Smooth muscle cell (in vitro differentiated cells): Measurements from ENCODE around the gene TCEANC2. TPM values are rescaled to one million over a fixed set of nuclear protein-coding genes. Genes with fewer than 3 reads are reported as not detected.

Source experiments
- DNase-seq: peaks from one replicate; lab custom pipeline; 2025; ENCODE audit not compliant: unreplicated experiment; lab: John Stamatoyannopoulos, UW
- H2AFZ ChIP-seq: fragments of 200-600 bp; sonication (generic); 2 replicates; pipeline ENCODE4 v1.6.0; 2016; ENCODE audit warnings: antibody characterized with exemption, low read depth, mild to moderate bottlenecking
- H3F3A ChIP-seq: fragments of 200-600 bp; sonication (generic); 2 replicates; pipeline ENCODE4 v1.6.0; 2017; ENCODE audit warnings: antibody characterized with exemption, low read depth
- H3K27ac ChIP-seq: fragments of 200-600 bp; sonication (generic); 2 replicates; pipeline ENCODE4 v1.5.1; 2016; ENCODE audit warnings: low read depth, mild to moderate bottlenecking
- H3K27me3 ChIP-seq: fragments of 200-600 bp; sonication (generic); 2 replicates; pipeline ENCODE4 v1.6.1; 2016; ENCODE audit warnings: low read depth, mild to moderate bottlenecking
- H3K36me3 ChIP-seq: fragments of 200-600 bp; sonication (generic); 2 replicates; pipeline ENCODE4 v1.5.1; 2016; ENCODE audit warnings: low read depth
- H3K4me1 ChIP-seq: fragments of 200-600 bp; sonication (generic); 2 replicates; pipeline ENCODE4 v1.5.1; 2016; ENCODE audit warnings: low read depth
- H3K4me2 ChIP-seq: fragments of 200-600 bp; sonication (generic); 2 replicates; pipeline ENCODE4 v1.6.0; 2016; ENCODE audit warnings: mild to moderate bottlenecking
- H3K4me3 ChIP-seq: fragments of 200-600 bp; sonication (generic); 2 replicates; pipeline ENCODE4 v1.5.1; 2016; ENCODE audit warnings: mild to moderate bottlenecking
- H3K79me2 ChIP-seq: fragments of 200-600 bp; sonication (generic); 2 replicates; pipeline ENCODE4 v1.6.0; 2016; ENCODE audit warnings: low read depth, mild to moderate bottlenecking
- H3K9ac ChIP-seq: fragments of 200-600 bp; sonication (generic); 2 replicates; pipeline ENCODE4 v1.6.0; 2016; ENCODE audit warnings: low read depth
- H3K9me3 ChIP-seq: fragments of 200-600 bp; sonication (generic); replicated peaks from 2 replicates; pipeline ENCODE4 v1.5.1; 2016; ENCODE audit warnings: low read depth
- H4K20me1 ChIP-seq: fragments of 200-600 bp; sonication (generic); 2 replicates; pipeline ENCODE4 v1.6.0; 2016; ENCODE audit warnings: low read depth
- CTCF ChIP-seq: fragments of 200-600 bp; sonication (generic); IDR thresholded peaks from 2 replicates; pipeline ENCODE4 v1.5.1; 2017; ENCODE audit warnings: borderline replicate concordance, mild to moderate bottlenecking, antibody characterized with exemption; ENCODE audit not compliant: insufficient read depth, poor library complexity, severe bottlenecking
- WGBS: methylation state at CpG from one replicate; pipeline ENCODE4 v1.1.7; 2016; ENCODE audit warnings: low lambda C conversion rate; 5-methylcytosine and 5-hydroxymethylcytosine counted together
- polyA plus RNA-seq: library from polyadenylated mRNA; unstranded; fragments of >200 nt; fragmentation: Nextera tagmentation; extraction: Ambion mirVana; gene quantifications from 2 replicates; pipeline ENCODE4 v1.2.1, GENCODE V29; 2016
- total RNA-seq: library from RNA; depleted of rRNA; stranded (reverse); fragments of >200 nt; gene quantifications from 2 replicates; pipeline ENCODE4 v1.2.3, GENCODE V29; 2014

Gene TCEANC2
- total and polyA plus RNA-seq, 2 experiments from 2014 or later, result 2.1 to 4.6 TPM

DNA sequence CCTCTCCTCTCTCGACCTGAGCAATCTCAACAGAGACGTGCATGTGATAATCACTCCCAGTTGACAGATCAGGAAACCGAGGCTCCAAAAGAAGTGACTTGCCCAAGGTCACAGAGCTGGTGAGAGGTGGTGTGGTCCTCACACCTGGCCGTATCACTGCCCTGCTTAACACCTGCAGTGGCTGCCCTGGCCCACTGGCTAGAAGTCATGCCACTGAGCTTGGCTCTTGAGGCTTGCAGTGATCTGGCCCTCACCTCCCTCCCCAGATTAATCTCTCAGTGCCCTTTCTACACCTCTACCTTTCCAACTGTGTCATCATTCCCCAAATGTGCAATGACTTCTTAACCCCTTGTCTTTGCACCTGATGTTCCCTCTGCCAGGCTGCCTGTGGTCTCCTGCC, 60.6 kb downstream of the TCEANC2 start:
- WGBS, result 89% methylated on average over 4 of the region's 4 CpGs
- no peak overlapping the region for H3K9ac ChIP-seq

DNA sequence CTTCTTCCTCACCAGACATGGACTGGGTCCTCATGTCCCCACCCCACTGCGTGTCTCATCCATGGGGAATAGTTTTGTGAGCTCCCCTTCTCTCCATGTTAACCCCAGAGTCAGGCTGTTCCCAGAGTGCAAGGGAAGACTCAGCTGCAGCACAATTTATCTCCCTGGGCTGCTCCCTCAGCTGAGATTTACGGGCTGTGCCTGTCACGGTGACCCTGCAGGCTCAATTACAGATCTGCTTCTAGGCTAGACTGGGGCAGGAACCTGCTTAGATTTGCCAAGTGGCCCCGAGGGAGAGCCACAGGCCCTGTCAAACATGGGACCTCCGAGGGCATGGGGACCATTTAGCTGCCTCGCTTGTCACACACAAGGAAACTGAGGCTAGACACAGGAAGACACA, 61.5 kb downstream of the TCEANC2 start:
- Histone ChIP-seq H3K79me2 (no peaks in the 10 kb centered on the region), H3K27me3 (no peaks in the 10 kb centered on the region), H3K4me2 (no peak overlapping the region), H3K27ac (no peak overlapping the region), H3K4me1 (no peaks in the 10 kb centered on the region), H4K20me1 (no peaks in the 10 kb centered on the region), H3K36me3 (no peaks in the 10 kb centered on the region), H3K4me3 (no peak overlapping the region), H3F3A (peaks cover 4% of the 10 kb centered on the region), H3K9me3 (no peaks in the 10 kb centered on the region), H2AFZ (no peak overlapping the region), H3K9ac (no peak overlapping the region)
- no peak for DNase-seq
- TF ChIP-seq CTCF, result no peak
- WGBS, result 55% methylated on average over 6 of the region's 6 CpGs

More for the DNA sequence above, 60.6 kb downstream of the TCEANC2 start:
- H3K27ac ChIP-seq, result no peak overlapping the region
- H3K36me3 ChIP-seq, result no peaks in the 10 kb centered on the region
- no peaks in the 10 kb centered on the region for H3K9me3 ChIP-seq
- no peaks in the 10 kb centered on the region for H4K20me1 ChIP-seq
- no peak for TF ChIP-seq CTCF
- no peaks in the 10 kb centered on the region for H3F3A ChIP-seq
- no peaks in the 10 kb centered on the region for H3K79me2 ChIP-seq
- H2AFZ ChIP-seq, result no peak overlapping the region
- no peak overlapping the region for H3K4me3 ChIP-seq
- no peak for DNase-seq
- no peak overlapping the region for H3K4me2 ChIP-seq
- no peaks in the 10 kb centered on the region for H3K27me3 ChIP-seq
- H3K4me1 ChIP-seq, result no peaks in the 10 kb centered on the region

GRCh38 chr1:54115520-54115919, 62.1 kb downstream of the TCEANC2 start:
- H3K27ac ChIP-seq, result no peak overlapping the region
- no peak overlapping the region for H3K4me2 ChIP-seq
- H3F3A ChIP-seq, result peaks cover 6% of the 10 kb centered on the region
- no peaks in the 10 kb centered on the region for H3K36me3 ChIP-seq
- H3K79me2 ChIP-seq, result no peaks in the 10 kb centered on the region
- H2AFZ ChIP-seq, result no peak overlapping the region
- no peaks in the 10 kb centered on the region for H3K4me1 ChIP-seq
- no peaks in the 10 kb centered on the region for H3K9me3 ChIP-seq
- H3K4me3 ChIP-seq, result no peak overlapping the region
- WGBS, result 90% methylated on average over 3 of the region's 3 CpGs
- DNase-seq, result no peak
- H3K9ac ChIP-seq, result no peak overlapping the region
- H3K27me3 ChIP-seq, result no peaks in the 10 kb centered on the region
- TF ChIP-seq CTCF, result no peak
- H4K20me1 ChIP-seq, result no peaks in the 10 kb centered on the region

GRCh38 chr1:54117815-54118563, 64.6 kb downstream of the TCEANC2 start:
- H3K4me1 ChIP-seq, result peaks cover 5% of the 10 kb centered on the region
- H3F3A ChIP-seq, result peaks cover 6% of the 10 kb centered on the region
- WGBS, result 66% methylated on average over 10 of the region's 11 CpGs
- DNase-seq, result no peak
- H3K79me2 ChIP-seq, result no peaks in the 10 kb centered on the region
- no peaks in the 10 kb centered on the region for H4K20me1 ChIP-seq
- no peak for TF ChIP-seq CTCF
- H3K9ac ChIP-seq, result peak overlapping the region; percentile 43
- H3K27ac ChIP-seq, result peak overlapping the region; percentile 88
- H3K4me2 ChIP-seq, result peak overlapping the region; percentile 56
- no peaks in the 10 kb centered on the region for H3K27me3 ChIP-seq
- H3K4me3 ChIP-seq, result no peak overlapping the region
- peak overlapping the region; percentile 43 for H2AFZ ChIP-seq
- H3K36me3 ChIP-seq, result no peaks in the 10 kb centered on the region
- no peaks in the 10 kb centered on the region for H3K9me3 ChIP-seq
